IMR-90 (cell line): ENCODE data around the gene IAPP. TPM values are rescaled to one million over a fixed set of nuclear protein-coding genes. Genes with fewer than 3 reads are reported as not detected.
"Not testable (repeated sequence)": the region's sequence is repeated elsewhere in the genome, so short reads cannot be mapped to it uniquely, and the experiment has no call there.

Experiments used
- ATAC-seq: fragments of 200-7000 bp; cut with Tn5 transposase; 2 replicates; pipeline ENCODE4 v1.9.1; 2020; ENCODE audit warnings: low read depth, mild to moderate bottlenecking, moderate library complexity
- BruUV-seq: library from RNA; stranded (reverse); fragments of 400-500 nt; replicated peaks from 2 replicates; lab custom pipeline; 2021; lab: Mats Ljungman, UMichigan
- CTCF ChIA-PET: fragments of 300-600 bp; formaldehyde crosslinking; extraction: SDS; loops from one replicate; lab custom pipeline; 2021; ENCODE audit warnings: antibody characterized with exemption; lab: Yijun Ruan, JAX
- POLR2A ChIA-PET: fragments of 300-600 bp; sonication (Branson Sonifier 250); formaldehyde crosslinking; loops from one replicate; lab custom pipeline; 2022; ENCODE audit warnings: antibody characterized with exemption; ENCODE audit not compliant: unreplicated experiment; lab: Charles Lee
- DNase-seq: peaks from one replicate; pipeline ENCODE4 v3.0.0; 2013
- H2AFZ ChIP-seq: replicated peaks from 2 replicates; pipeline ENCODE3; 2013; ENCODE audit warnings: low read length, mild to moderate bottlenecking; ENCODE audit not compliant: poor library complexity
- H2AK5ac ChIP-seq: 2 replicates; pipeline ENCODE4 v1.6.1; 2013; ENCODE audit warnings: low read depth, low read length, inconsistent platforms
- H2AK9ac ChIP-seq: replicated peaks from 2 replicates; pipeline ENCODE3; 2013; ENCODE audit warnings: mild to moderate bottlenecking, low read depth, low read length, moderate library complexity; ENCODE audit not compliant: poor library complexity
- H2BK120ac ChIP-seq: 2 replicates; pipeline ENCODE4 v1.6.1; 2013; ENCODE audit warnings: low read depth, low read length, inconsistent platforms
- H2BK15ac ChIP-seq: 3 replicates; pipeline ENCODE4 v1.6.1; 2013; ENCODE audit warnings: low read depth, low read length, inconsistent platforms
- H2BK20ac ChIP-seq: 2 replicates; pipeline ENCODE4 v1.6.1; 2013; ENCODE audit warnings: low read depth, mild to moderate bottlenecking, inconsistent platforms, low read length, moderate library complexity
- H2BK5ac ChIP-seq: 2 replicates; pipeline ENCODE4 v1.6.1; 2013; ENCODE audit warnings: mild to moderate bottlenecking, low read depth, low read length, inconsistent platforms; ENCODE audit not compliant: poor library complexity, severe bottlenecking
- H3K14ac ChIP-seq: replicated peaks from 2 replicates; pipeline ENCODE4 v1.6.1; 2013; ENCODE audit warnings: low read depth, low read length, inconsistent platforms
- H3K18ac ChIP-seq: 2 replicates; pipeline ENCODE4 v1.6.1; 2013; ENCODE audit warnings: low read depth, low read length, control low read depth
- H3K23ac ChIP-seq: 2 replicates; pipeline ENCODE4 v1.6.1; 2013; ENCODE audit warnings: low read depth, low read length, inconsistent platforms
- H3K27ac ChIP-seq: 2 replicates; pipeline ENCODE4 v1.5.1; 2013; ENCODE audit warnings: mild to moderate bottlenecking, control low read depth, low read length; ENCODE audit not compliant: insufficient read depth
- H3K27me3 ChIP-seq: 2 replicates; pipeline ENCODE4 v1.6.1; 2013; ENCODE audit warnings: low read length; ENCODE audit not compliant: control insufficient read depth, insufficient read depth
- H3K36me3 ChIP-seq: 2 replicates; pipeline ENCODE4 v1.6.1; 2013; ENCODE audit warnings: low read length, mixed read lengths; ENCODE audit not compliant: control insufficient read depth, insufficient read depth
- H3K4ac ChIP-seq: 2 replicates; pipeline ENCODE4 v1.6.1; 2013; ENCODE audit warnings: low read depth, low read length, inconsistent platforms
- H3K4me1 ChIP-seq: 2 replicates; pipeline ENCODE4 v1.6.1; 2013; ENCODE audit warnings: low read length, mixed read lengths; ENCODE audit not compliant: control insufficient read depth, insufficient read depth
- H3K4me2 ChIP-seq: 2 replicates; pipeline ENCODE4 v1.6.1; 2013; ENCODE audit warnings: low read depth, mild to moderate bottlenecking, control low read depth, low read length, moderate library complexity
- H3K4me3 ChIP-seq: 2 replicates; pipeline ENCODE4 v1.5.1; 2013; ENCODE audit warnings: low read depth, mild to moderate bottlenecking, control low read depth, low read length, moderate library complexity; ENCODE audit not compliant: insufficient read depth
- H3K56ac ChIP-seq: 2 replicates; pipeline ENCODE4 v1.6.1; 2013; ENCODE audit warnings: low read length, inconsistent platforms; ENCODE audit not compliant: insufficient read depth; ENCODE audit errors: extremely low read depth
- H3K79me1 ChIP-seq, 2 experiments: 2 replicates each; pipeline ENCODE4 v1.6.1; 2013; ENCODE audit warnings: low read length in 2 of 2, inconsistent platforms in 1 of 2, low read depth in 1 of 2
- H3K9ac ChIP-seq: 2 replicates; pipeline ENCODE4 v1.6.1; 2013; ENCODE audit warnings: low read depth, low read length, control low read depth
- H3K9me1 ChIP-seq: 2 replicates; pipeline ENCODE4 v1.6.1; 2013; ENCODE audit warnings: low read length, inconsistent platforms; ENCODE audit not compliant: insufficient read depth
- H3K9me3 ChIP-seq: 2 replicates; pipeline ENCODE4 v1.6.1; 2013; ENCODE audit warnings: low read length; ENCODE audit not compliant: control insufficient read depth, insufficient read depth
- H4K20me1 ChIP-seq: 2 replicates; pipeline ENCODE4 v1.6.1; 2013; ENCODE audit warnings: low read length, inconsistent platforms; ENCODE audit not compliant: insufficient read depth
- H4K5ac ChIP-seq: 2 replicates; pipeline ENCODE4 v1.6.1; 2013; ENCODE audit warnings: mild to moderate bottlenecking, low read depth, low read length, control low read depth
- H4K8ac ChIP-seq, 2 experiments: 2 replicates each; pipeline ENCODE4 v1.6.1; 2013; ENCODE audit warnings: low read depth in 2 of 2, low read length in 2 of 2, control low read depth in 1 of 2, inconsistent platforms in 1 of 2
- H4K91ac ChIP-seq: 2 replicates; pipeline ENCODE4 v1.6.1; 2013; ENCODE audit warnings: low read depth, low read length, inconsistent platforms; ENCODE audit not compliant: insufficient read depth
- WGBS, 2 experiments: methylation state at CpG; one replicate each; pipeline versions ENCODE4 v1.1.5 to v1.1.7; 2013; ENCODE audit warnings: missing lambda C conversion rate in 2 of 2; ENCODE audit not compliant: insufficient read length in 1 of 2; ENCODE audit errors: extremely low coverage in 2 of 2; 5-methylcytosine and 5-hydroxymethylcytosine counted together
- dilution Hi-C: fragments of 300-500 bp; cut with HindIII; formaldehyde crosslinking; loops from one replicate; pipeline ENCODE4 v1.14.3; 2018; ENCODE audit warnings: low sequenced_read_pairs; ENCODE audit not compliant: unreplicated experiment
- in situ Hi-C: fragments of 300-500 bp; cut with MboI; formaldehyde crosslinking; loops from 3 replicates; pipeline ENCODE4 v1.14.3; 2019; ENCODE audit warnings: low sequenced_read_pairs, inconsistent platforms, mixed read lengths
- intact Hi-C: fragments of 100-400 bp; cut with micrococcal nuclease; formaldehyde crosslinking; loops from 2 replicates; pipeline ENCODE4 v1.10.0; 2022
- polyA plus RNA-seq, 3 experiments: library from polyadenylated mRNA; depleted of rRNA; stranded (reverse); fragments of >200 nt; gene quantifications; 2 replicates each; pipeline ENCODE4 v1.2.3, GENCODE V29; 2012; ENCODE audit warnings: low replicate concordance in 1 of 3
- total RNA-seq: library from RNA; depleted of rRNA; stranded (reverse); fragments of >200 nt; gene quantifications from 2 replicates; pipeline ENCODE4 v1.2.3, GENCODE V29; 2012

The IAPP gene
- total and polyA plus RNA-seq, 2 of the 4 experiments (the other 2 are of a cell fraction) = not detected

- H3K4me3 ChIP-seq, CTCF ChIA-PET, H2BK20ac ChIP-seq, H3K18ac ChIP-seq, H4K20me1 ChIP-seq, H2AK9ac ChIP-seq, H3K4me1 ChIP-seq, H2BK5ac ChIP-seq, H3K36me3 ChIP-seq, H4K5ac ChIP-seq, H3K27me3 ChIP-seq, H3K27ac ChIP-seq, H3K9me1 ChIP-seq, in situ Hi-C loops, H2BK120ac ChIP-seq, H3K9ac ChIP-seq, dilution Hi-C loops, H3K14ac ChIP-seq, H3K9me3 ChIP-seq, H3K23ac ChIP-seq, H4K91ac ChIP-seq, BruUV-seq, H3K56ac ChIP-seq, POLR2A ChIA-PET, H2AK5ac ChIP-seq, intact Hi-C loops, ATAC-seq, H2AFZ ChIP-seq, H3K4me2 ChIP-seq, H3K79me1 ChIP-seq, H2BK15ac ChIP-seq, H4K8ac ChIP-seq, DNase-seq, H3K4ac ChIP-seq: not testable (repeated sequence)
- 60% methylated on average over 3 of the region's 10 CpGs; no CpG with 5 or more reads in 1 of the 2 experiments for WGBS, 2 experiments
These were observed 12.1 kb upstream of the IAPP start for GRCh38 chr12:21360632-21361031.
